HG03095 (cell line): ENCODE measurements around the gene PRRT1.
"Not testable (repeated sequence)": the region's sequence is repeated elsewhere in the genome, so short reads cannot be mapped to it uniquely, and the experiment has no call there.

Experiments
- ATAC-seq: cut with Tn5 transposase; IDR thresholded peaks from one replicate; pipeline ENCODE4 v1.9.1; 2021; ENCODE audit warnings: moderate library complexity; ENCODE audit not compliant: unreplicated experiment

The PRRT1 gene

DNA sequence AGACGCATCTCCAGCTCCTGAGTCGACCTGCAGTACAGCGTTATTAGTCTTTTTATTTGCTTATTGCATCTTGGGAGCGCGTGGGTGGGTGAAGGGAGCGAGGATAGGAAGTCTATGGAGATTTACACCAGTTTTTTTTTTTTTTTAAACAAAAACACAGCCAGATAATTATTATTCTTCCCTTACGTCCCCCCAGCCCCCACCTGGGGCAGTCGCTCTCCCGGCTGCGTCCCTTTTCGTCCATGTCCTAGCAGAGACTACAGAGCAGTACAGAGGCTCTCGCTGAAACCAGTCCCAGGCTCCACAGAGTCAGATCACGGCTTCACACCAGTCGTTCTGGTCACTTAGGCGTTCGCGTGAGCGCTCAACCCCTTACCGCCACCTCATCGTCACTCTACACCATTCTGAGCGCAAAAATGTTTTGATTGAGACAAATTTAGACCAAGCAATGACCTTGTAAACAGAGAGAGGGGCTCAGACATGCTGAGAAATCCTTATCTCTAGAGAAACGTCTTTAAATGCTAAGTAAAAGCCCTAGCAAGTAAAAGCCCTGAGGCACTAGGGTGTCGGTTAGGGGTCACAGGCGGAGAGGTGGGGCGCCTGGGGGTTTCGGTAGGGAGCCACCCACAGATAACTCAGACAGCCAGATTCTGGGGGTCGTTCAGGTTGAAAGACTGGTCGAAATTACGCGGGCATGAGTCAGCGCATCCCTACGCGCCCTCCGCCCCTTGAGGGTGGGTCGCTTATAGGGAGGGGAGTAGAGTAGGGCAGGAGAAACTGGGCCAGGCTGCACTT lies 1.2 kb upstream of the PRRT1 start:
- no peak for ATAC-seq

DNA sequence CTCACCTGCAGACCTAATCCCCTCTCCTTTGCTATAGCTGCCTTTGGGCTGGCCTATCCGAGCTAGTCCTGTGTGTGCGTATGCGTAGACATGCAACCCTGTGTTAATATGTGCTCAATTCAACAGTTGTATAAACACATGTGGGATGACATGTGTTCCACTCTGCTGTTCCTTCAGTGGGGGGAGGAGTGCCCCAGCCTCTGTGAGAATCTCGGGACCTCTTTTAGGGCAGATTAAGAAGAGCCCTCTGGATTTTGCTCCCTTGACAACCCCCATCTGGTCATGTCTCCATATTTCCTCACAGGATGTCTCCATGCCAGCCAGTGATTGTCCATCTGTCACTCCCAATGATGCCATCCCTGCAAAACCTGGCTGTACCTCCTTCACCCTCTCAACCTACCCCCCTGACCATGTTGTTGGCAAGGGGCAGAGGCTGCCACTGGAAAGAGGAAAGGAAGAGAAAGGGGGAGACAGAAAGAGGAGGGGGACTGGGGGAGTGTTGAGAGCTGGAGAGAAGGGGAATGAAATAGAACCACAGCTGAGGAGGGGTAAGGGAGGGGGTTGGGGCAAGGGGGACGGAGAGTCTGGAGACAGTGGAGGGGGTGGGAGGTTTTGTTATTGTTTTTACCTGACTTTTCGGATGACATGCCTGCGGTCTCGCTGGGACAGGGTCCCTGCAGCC lies 417 bp downstream of the PRRT1 start:
- no peak for ATAC-seq

DNA sequence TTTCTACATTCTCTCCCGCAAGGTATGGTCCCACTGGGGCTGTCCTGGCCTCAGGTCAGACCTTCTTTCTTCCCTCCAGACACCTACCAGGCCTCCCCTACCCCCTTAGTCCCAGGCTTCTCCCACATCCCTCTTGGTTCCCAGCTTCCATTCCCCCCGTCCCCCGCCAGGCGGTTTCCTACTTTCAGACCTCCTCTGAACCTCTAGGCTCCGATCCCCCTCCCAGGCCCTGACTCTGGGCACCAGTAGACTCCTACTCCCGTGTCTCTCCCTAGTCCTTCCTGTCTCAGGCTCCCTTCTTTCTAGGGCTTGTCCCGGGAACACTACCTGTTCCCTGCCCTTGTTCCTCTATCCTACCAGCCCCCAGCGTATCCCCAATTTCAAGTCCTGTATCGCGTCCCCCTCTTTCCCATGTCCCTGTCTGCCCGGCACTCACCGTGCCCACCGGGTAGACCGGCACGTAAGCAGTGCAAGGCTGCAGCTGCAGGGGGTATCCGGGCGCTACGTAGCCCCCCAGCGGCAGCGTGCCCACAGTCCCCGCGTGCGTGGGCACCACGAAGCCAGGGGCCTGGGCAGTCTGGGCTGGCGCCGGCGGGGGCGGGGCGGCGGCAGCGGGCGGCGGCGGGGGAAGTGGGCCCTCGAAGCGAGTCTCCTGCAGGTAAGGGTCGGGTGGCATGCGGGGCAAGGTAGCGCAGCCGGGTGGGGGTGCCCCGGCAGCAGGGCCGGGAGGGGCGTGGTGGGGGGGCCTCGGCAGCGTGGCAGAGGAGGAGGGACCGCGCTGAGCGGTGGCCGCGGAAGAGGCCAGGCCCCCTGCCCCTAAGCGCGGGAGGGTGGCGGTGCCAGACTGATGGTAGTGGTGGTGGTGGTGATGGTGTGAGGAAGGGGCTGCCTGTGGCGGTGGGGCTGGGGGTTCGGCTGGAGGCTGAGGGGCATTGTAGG lies 1.5 kb downstream of the PRRT1 start:
- no peak for ATAC-seq

DNA sequence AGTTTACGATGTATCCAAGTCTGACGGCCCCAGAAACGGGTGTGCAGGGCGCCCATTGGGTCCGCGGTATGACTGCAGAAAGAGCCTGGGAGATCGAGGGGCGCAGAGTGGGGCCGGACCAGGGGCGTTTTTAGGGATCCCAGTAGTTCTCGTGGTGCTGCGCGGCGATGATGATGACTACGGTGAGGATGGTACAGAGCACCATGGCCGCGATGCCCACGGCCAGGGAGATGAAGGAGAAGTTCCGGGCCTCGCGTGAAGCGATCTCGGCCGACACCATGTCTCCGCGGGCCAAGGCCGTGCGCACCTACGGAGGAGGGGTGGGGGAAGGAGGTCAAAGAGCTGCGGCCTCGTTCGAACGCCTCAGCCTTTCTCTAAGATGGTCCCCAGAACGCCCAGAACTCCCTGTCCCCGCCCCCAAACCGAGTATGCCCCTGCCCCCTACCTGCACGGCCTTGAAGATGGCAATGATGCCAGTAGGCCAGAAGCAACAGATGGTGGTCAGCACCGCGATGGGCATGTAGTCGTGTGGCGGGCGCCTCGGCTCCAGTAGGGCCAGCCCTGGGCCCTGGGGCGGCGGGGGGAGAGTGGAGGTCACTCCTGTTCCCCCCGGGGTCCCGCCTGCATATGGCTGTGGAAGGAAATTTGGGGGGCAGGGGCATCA lies 2.5 kb downstream of the PRRT1 start:
- ATAC-seq, result no peak

DNA sequence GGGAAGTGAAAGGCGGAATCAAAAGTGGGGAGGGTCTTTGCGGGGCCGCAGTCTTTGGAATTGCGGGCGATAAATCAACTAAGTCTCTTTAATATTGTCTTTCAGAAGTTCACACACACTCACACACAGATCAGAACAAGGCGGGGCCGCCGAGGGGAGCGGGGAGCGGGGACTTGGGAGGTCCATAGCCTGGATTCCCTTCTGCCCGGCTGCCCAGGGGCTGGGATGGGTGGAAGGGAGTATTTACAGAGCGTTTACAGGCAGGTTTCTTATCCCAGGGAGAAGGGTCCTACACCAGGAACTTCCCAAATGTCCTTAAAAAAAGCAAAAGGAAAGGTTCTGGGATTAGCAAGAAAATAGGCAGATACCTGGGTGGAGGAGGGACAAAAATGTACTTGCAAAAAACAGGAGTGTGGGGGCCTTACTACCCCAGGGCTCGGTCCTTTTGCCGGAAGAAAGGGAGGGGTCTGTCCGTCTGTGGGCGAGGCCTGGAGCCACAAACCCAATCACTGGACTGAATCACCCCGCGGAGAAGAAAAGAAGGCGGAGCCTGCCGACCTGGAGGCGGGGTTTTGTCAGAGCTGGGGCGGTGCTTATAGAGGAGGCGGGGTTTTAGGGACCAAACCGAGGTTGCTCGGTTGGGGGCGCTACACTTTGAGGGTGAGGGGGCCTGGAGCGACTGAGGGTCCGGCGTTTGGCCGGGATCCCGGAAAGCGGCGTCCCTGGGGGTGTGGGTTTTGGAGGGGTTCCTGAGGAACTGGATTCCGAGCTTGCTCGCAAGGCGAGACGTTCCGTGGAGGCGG lies 3.2 kb downstream of the PRRT1 start:
- ATAC-seq, result no peak

DNA sequence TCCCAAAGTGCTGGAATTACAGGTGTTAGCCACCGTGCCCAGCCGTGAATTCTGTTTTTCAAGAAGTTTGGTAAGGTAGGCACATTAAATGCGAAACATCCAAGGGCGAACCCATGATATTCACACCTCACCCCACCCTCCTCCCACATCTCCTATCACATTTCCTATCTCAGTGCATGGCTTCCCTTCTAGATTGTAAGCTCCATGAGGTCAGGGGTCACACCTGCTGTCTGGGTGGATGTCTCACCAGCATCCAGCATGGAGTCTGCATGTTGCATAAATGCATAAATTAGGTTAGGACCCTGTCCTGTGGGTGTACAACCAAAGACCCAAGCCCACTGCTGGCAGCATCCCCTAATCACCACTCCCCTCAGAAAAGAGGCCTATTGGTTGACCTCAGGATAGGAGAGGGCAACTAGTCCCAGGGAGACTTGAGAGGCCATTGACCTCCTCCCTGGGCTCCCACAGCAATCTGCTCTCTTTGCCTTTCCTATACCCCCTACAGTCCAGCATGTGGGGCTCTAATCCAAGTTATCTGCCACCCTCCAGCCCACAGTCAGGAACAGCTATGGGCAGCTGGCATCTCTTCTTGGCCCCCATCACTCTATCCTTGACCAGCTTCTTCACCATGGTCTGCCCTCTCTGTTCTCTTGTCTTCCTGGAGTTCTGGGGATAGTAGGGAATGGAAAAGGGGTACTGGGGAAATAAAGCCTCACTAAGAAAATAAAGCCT lies 4.2 kb downstream of the PRRT1 start:
- ATAC-seq, result no peak

DNA sequence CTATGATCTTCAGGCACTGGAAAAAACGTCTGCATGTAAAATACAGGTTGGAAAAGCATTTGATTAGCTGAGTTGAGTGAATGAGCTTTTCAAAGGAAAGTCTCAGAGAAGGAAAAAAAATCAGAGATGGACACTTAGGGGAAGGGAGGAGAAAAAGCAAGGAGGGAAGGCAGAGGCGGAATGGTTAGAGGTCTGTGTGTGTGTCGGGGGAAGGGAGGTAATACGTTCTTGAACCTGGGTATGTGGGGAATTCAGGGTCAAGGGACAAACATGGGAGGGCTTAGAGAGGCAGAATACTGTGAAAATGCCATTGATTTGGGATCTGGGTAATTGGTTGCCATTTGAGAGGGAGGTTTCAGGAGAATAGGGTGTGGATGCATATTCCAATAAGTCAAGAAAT lies 5.1 kb downstream of the PRRT1 start:
- ATAC-seq, result no peak

DNA sequence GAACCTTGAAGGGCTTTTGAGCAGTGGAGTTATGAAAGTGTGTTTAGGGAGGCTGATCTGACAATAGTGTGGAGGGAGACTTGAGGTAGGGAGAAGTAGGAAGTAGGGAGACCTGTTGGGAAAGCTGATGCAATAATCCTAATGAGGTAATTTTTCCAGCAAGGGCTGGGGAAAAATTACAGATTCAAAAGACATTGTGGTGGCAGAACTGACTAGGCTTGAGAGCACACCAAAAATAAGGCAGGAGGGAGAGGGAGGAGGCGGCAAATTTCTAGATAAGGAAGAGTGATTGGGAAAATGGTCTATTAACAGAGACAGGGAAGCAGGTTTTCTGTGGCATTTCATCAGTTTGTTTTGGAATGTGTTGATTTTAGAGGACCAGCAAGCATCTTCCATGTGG lies 5.5 kb downstream of the PRRT1 start:
- ATAC-seq, result no peak

DNA sequence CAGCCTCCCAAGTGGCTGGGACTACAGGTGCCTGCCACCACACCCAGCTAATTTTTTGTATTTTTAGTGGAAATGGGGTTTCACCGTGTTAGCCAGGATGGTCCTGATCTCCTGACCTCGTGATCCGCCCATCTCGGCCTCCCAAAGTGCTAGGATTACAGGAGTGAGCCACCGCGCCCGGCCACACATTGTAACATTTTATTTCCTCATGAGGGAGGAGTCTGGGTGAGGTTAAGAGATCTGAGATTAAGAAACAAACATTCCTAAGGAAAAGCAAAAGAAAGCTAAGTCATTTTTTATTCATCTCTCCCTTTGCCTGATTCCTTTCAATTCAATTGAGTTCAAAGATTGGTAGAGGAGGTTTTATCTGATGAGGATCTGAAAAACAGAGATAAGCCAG lies 7.5 kb downstream of the PRRT1 start:
- ATAC-seq, result not testable (repeated sequence)

DNA sequence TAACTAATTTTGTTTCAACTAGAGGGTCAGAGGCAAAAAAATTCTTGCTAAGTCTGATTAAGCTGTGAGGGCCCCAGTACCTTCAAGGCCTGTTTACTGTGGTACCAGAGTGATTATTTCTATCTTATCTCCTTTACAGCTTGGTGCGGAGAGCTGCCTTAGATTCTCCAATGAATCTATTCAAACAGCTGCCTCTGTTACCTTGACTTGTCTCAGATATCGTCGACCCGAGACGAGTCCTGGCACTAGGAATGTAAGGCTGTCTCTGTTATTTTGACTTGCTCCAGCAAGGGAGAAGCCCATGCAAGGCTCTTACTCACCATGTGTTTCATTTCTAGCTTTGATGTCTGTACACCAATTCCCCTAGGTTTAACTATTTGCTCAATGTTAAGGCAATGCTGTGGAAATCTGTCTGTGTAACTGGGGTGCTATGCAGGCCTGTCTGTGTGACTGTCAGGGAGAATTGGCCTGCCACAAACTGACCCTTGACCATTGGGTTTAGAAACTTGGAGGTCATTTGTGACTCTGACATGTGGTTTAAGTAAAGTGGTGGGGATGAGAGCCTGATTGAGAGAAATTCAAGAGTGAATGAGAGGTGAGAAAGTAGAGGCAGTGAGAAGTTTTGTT lies 11.2 kb downstream of the PRRT1 start:
- no peak for ATAC-seq

DNA sequence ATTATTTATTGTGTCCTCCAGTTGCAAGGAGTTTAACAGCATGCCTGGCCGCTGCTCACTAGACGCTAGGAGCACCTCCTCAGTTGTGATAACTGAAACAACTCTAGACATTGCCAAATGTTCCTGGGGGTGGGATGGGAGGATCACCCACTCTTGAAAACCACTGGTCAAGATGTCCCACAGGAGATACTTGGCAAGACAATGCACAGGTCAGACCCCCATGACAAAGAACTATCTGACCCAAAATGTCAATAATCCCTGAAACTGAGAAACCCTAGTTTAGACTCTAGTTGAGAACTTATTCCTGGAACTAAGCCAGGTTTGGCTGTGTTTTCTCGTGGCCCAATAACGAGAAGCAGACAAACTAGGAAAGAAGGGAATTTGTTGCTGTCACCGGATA lies 12.1 kb downstream of the PRRT1 start:
- no peak for ATAC-seq

DNA sequence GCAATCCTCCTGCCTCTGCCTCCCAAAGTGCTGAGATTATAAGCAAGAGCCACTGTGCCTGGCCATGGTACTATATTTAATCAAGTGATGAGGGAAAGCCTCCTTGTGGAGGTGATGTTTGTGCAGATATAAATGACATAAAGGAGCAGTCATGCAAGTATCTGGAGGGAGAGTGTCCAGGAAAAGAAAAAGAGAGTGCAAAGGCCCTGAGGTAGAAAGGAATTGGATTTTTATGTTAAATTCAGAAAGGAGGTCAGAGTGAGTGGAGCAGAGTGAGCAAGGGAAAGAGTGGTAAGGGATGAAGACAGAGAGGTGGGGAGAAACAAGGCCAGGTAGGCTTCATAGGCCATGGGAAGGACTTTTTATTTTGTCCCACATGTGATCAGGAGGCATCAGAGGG lies 14.3 kb downstream of the PRRT1 start:
- no peak for ATAC-seq

DNA sequence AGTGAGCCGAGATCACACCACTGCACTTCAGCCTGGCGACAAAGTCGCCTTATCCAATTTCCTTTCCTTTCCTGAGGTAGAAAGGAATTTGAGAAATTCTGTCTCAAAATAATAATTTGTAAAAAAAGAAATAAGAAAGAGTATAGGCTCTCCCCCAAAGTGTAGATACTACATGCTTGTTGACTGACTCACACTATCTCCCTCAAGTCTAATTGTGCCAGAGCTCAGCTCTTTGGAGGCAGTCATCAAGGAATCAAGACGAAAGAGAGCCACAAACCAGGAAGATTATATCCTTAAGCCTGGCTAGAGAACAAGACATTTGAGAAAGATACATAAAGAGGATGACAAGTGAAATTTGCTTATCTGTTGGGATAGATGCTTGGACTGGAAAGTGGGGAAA lies 18.0 kb downstream of the PRRT1 start:
- no peak for ATAC-seq

DNA sequence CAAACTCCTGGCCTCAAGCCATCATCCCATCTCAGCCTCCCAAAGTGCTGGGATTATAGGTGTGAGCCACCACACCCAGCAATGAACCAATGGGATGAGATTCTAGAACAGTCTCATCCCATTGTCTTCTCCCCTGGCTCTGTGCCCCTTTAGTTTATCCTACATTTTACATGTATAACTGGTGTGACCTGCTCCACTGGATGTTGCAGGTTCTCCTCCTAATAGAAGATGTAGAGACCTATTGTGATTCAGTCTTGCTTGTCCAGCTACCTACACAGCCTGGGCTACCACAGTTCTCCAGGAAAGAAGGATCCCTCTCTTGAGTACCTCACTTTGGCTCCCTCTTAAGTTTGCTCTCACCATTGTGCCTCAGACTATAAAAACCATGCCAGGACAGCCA lies 19.6 kb downstream of the PRRT1 start:
- no peak for ATAC-seq

DNA sequence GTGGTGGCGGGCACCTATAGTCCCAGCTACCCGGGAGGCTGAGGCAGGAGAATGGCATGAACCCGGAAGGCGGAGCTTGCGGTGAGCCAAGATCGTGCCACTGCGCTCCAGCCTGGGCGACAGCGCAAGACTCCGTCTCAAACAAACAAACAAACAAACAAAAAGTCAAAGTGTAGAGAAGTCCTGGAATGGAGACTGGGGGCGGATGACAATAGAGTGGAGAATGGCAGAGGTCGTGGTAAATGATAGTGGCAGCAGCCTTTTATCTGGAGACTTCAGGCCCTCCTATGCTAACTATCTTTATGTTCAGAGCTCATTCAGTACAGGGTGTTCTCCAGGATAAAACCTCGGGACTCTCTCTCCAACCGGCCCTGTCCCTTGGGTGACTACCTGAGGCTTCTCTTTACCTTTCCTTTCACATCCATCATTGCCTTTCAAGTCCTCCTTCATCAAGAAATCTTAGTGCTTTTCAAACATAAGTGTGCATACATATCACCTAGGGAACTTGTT lies 20.2 kb downstream of the PRRT1 start:
- ATAC-seq, result no peak

DNA sequence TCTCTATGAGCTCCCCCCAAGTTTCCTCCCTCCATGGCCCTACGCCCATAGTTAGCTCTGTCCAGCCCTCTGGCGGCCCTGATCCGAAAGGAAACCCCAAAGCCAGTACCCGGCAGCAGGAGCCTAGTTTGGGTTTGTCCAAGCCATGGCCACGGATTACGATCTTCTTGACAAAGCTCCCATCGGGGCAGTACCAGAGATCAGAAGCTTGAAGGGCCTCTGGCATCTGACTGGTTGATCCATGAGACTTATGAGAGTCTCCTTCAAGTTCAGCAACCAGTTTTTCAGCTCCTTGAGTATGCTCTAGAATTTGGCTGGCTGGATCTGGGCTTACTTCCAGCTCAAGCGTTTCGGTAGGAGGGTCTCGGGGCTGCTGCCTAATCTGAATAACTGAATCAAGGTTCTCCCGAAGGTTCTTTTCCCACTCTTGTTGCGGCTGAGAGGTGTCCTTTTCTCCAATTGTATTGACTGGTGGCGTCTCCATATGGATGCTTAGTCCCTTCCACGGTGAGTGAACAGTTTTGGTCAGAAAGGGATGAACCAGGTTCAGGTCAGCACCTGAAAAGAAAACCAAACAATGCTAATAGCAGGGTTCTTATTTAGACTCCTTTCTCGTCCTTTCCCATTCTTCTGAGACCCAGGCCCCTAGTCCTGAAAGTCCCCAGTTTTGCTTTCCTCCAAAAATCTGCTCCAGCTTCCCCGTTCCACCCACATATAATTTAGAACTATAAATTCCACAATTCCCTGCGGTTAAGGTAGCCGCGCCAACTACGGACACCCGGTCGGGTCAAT lies 22.2 kb downstream of the PRRT1 start:
- ATAC-seq, result peak; percentile 23

DNA sequence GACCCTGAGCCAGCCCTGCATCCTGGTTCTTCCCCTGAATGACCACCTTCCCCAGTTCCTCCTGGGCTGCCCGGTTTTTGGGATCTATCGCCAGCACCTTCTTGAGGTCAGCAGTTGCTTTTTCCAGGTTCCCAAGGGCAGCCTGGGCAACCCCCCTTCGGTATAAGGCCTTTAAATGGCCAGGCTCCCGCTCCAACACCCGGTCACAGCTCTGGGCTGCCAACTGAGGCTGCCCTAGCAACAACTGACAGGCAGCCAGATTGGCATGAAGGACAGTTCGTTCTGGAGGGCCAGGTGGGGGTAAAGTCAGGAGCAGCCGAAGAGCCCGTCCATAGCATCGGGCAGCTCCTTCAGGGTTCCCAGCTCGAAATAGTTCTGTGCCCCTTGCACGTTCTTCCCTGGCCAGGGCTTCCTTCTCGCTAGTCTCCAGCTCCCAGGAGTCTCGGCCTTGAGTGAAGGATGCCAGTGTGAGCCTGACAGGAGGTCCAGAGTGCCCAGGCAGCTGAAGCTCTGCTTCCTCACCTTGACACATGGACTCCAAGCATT lies 22.9 kb downstream of the PRRT1 start:
- no peak for ATAC-seq
